KG1 (cell line): ENCODE measurements around the gene ERICH2.

Experiments
- DNase-seq: peaks from one replicate; lab custom pipeline; 2025; lab: John Stamatoyannopoulos, UW

ERICH2 gene

GRCh38 chr2:170817093-170818035, 47.2 kb downstream of the ERICH2 start:
- no peak for DNase-seq

- DNase-seq: no peak
These were observed 48.0 kb downstream of the ERICH2 start for GRCh38 chr2:170818036-170818751.

- no peak for DNase-seq
These were observed 48.7 kb downstream of the ERICH2 start for GRCh38 chr2:170818752-170819470.

- no peak for DNase-seq
These were observed 49.8 kb downstream of the ERICH2 start for GRCh38 chr2:170819680-170820664.

- no peak for DNase-seq
These were observed 50.8 kb downstream of the ERICH2 start for GRCh38 chr2:170820757-170821530.

- no peak for DNase-seq
These were observed 51.5 kb downstream of the ERICH2 start for GRCh38 chr2:170821531-170822289.

GRCh38 chr2:170822290-170823087, 52.3 kb downstream of the ERICH2 start:
- no peak for DNase-seq

- DNase-seq: no peak
These were observed 53.1 kb downstream of the ERICH2 start for GRCh38 chr2:170823088-170823897.

- DNase-seq: no peak
These were observed 53.7 kb downstream of the ERICH2 start for GRCh38 chr2:170823898-170824215.

GRCh38 chr2:170824526-170825015, 54.4 kb downstream of the ERICH2 start:
- no peak for DNase-seq

GRCh38 chr2:170827841-170828532, 57.8 kb downstream of the ERICH2 start:
- DNase-seq: no peak

- no peak for DNase-seq
These were observed 58.3 kb downstream of the ERICH2 start for GRCh38 chr2:170828533-170828916.

- no peak for DNase-seq
These were observed 58.9 kb downstream of the ERICH2 start for GRCh38 chr2:170829036-170829435.

- DNase-seq: no peak
These were observed 60.0 kb downstream of the ERICH2 start for GRCh38 chr2:170830166-170830565.

GRCh38 chr2:170831115-170831514, 60.9 kb downstream of the ERICH2 start:
- DNase-seq: no peak

- no peak for DNase-seq
These were observed 65.8 kb downstream of the ERICH2 start for GRCh38 chr2:170836027-170836426.

- DNase-seq: no peak
These were observed 70.6 kb downstream of the ERICH2 start for GRCh38 chr2:170840717-170841210.
